Activated CD4-positive, alpha-beta T cell treated with anti-CD3 and anti-CD28 coated beads, Interleukin-2, amount 10 ng/mL, durations not matched to agents 24 days and 14 days (primary cell): ENCODE measurements around the gene SMO. TPM values are rescaled to one million over a fixed set of nuclear protein-coding genes. Genes with fewer than 3 reads are reported as not detected.
"Not testable (repeated sequence)": the region's sequence is repeated elsewhere in the genome, so short reads cannot be mapped to it uniquely, and the experiment has no call there.

Source experiments
- DNase-seq: peaks from one replicate; pipeline ENCODE4 v3.0.0; 2022
- H3K27ac Mint-ChIP-seq: one replicate; pipeline ENCODE4 v1.8.0; 2022; ENCODE audit warnings: mild to moderate bottlenecking, mixed read lengths
- H3K27me3 Mint-ChIP-seq: one replicate; pipeline ENCODE4 v1.8.0; 2022; ENCODE audit warnings: mixed read lengths
- H3K36me3 Mint-ChIP-seq: one replicate; pipeline ENCODE4 v1.8.0; 2022; ENCODE audit warnings: low read depth, mild to moderate bottlenecking, mixed read lengths
- H3K4me1 Mint-ChIP-seq: one replicate; pipeline ENCODE4 v1.8.0; 2021; ENCODE audit warnings: mixed read lengths
- H3K4me3 Mint-ChIP-seq: one replicate; pipeline ENCODE4 v1.8.0; 2022; ENCODE audit warnings: mild to moderate bottlenecking, moderate library complexity, mixed read lengths
- H3K9me3 Mint-ChIP-seq: one replicate; pipeline ENCODE4 v1.8.0; 2021; ENCODE audit warnings: mixed read lengths
- intact Hi-C: fragments of 100-400 bp; cut with micrococcal nuclease; formaldehyde crosslinking; loops from one replicate; pipeline ENCODE4 v1.15.1; 2023
- total RNA-seq: library from RNA; stranded (reverse); gene quantifications from 2 replicates; pipeline ENCODE4 v1.2.3, GENCODE V29; 2022

Gene SMO
- total RNA-seq, 1 donor from 2014 or later = 0.37 TPM

GRCh38 chr7:129209067-129209926 is 20.9 kb downstream of the SMO start:
- Mint-ChIP-seq H3K36me3 (no peaks in the 10 kb centered on the region), H3K4me1 (no peaks in the 10 kb centered on the region), H3K27ac (no peak overlapping the region), H3K27me3 (peaks cover 6% of the 10 kb centered on the region), H3K4me3 (no peak overlapping the region), H3K9me3 (no peaks in the 10 kb centered on the region)
- no peak for DNase-seq
- intact Hi-C loops = no loop called here

GRCh38 chr7:129210256-129210988 is 22.0 kb downstream of the SMO start:
- Mint-ChIP-seq H3K27ac (no peak overlapping the region), H3K36me3 (no peaks in the 10 kb centered on the region), H3K4me1 (no peaks in the 10 kb centered on the region), H3K27me3 (peaks cover 6% of the 10 kb centered on the region), H3K9me3 (no peaks in the 10 kb centered on the region), H3K4me3 (no peak overlapping the region)
- intact Hi-C loops = loop anchor here (1.0 to 10.0 kb wide), 2 partner anchors 46 to 306 kb away; no protein-coding TSS in a partner anchor
- peak; percentile 90 for DNase-seq

GRCh38 chr7:129210989-129211312 is 22.5 kb downstream of the SMO start:
- intact Hi-C loops = loop anchor here (1.0 to 10.0 kb wide), 2 partner anchors 47 to 306 kb away; no protein-coding TSS in a partner anchor
- H3K4me3 Mint-ChIP-seq = no peak overlapping the region

GRCh38 chr7:129212126-129212525 is 23.7 kb downstream of the SMO start:
- H3K4me3 Mint-ChIP-seq = no peak overlapping the region
- intact Hi-C loops = loop anchor here (10.0 kb wide), 1 partner anchor 307 kb away; no protein-coding TSS in a partner anchor
- H3K27ac Mint-ChIP-seq = no peak overlapping the region
- DNase-seq = no peak
- H3K36me3 Mint-ChIP-seq = no peaks in the 10 kb centered on the region
- no peaks in the 10 kb centered on the region for H3K4me1 Mint-ChIP-seq
- no peaks in the 10 kb centered on the region for H3K9me3 Mint-ChIP-seq
- peaks cover 6% of the 10 kb centered on the region for H3K27me3 Mint-ChIP-seq

More at GRCh38 chr7:129210989-129211312, 22.5 kb downstream of the SMO start:
- Mint-ChIP-seq H3K4me1 (no peaks in the 10 kb centered on the region), H3K27ac (no peak overlapping the region), H3K36me3 (no peaks in the 10 kb centered on the region), H3K27me3 (peaks cover 6% of the 10 kb centered on the region), H3K9me3 (no peaks in the 10 kb centered on the region)
- no peak for DNase-seq

- peaks cover 6% of the 10 kb centered on the region for H3K27me3 Mint-ChIP-seq
- H3K4me3 Mint-ChIP-seq = no peak overlapping the region
- intact Hi-C loops = loop anchor here (10.0 kb wide), 1 partner anchor 308 kb away; no protein-coding TSS in a partner anchor
- H3K4me1 Mint-ChIP-seq = no peaks in the 10 kb centered on the region
- H3K27ac Mint-ChIP-seq = no peak overlapping the region
- no peaks in the 10 kb centered on the region for H3K9me3 Mint-ChIP-seq
- no peak for DNase-seq
- no peaks in the 10 kb centered on the region for H3K36me3 Mint-ChIP-seq
Observed at GRCh38 chr7:129212596-129212995, 24.2 kb downstream of the SMO start.

- H3K4me1 Mint-ChIP-seq = peaks cover 3% of the 10 kb centered on the region
- intact Hi-C loops = loop anchor here (10.0 kb wide), 1 partner anchor 309 kb away; no protein-coding TSS in a partner anchor
- no peaks in the 10 kb centered on the region for H3K9me3 Mint-ChIP-seq
- H3K4me3 Mint-ChIP-seq = no peak overlapping the region
- H3K27me3 Mint-ChIP-seq = peaks cover 6% of the 10 kb centered on the region
- no peak for DNase-seq
- H3K36me3 Mint-ChIP-seq = no peaks in the 10 kb centered on the region
- no peak overlapping the region for H3K27ac Mint-ChIP-seq
Observed at GRCh38 chr7:129213828-129214227, 25.4 kb downstream of the SMO start.

GRCh38 chr7:129215691-129216090 is 27.3 kb downstream of the SMO start:
- not testable (repeated sequence) for H3K9me3 Mint-ChIP-seq, H3K4me1 Mint-ChIP-seq, H3K27ac Mint-ChIP-seq, H3K36me3 Mint-ChIP-seq, H3K4me3 Mint-ChIP-seq, DNase-seq, H3K27me3 Mint-ChIP-seq
- intact Hi-C loops = loop anchor here (10.0 kb wide), 1 partner anchor 311 kb away; no protein-coding TSS in a partner anchor

GRCh38 chr7:129216101-129216715 is 27.8 kb downstream of the SMO start:
- not testable (repeated sequence) for H3K27ac Mint-ChIP-seq, H3K27me3 Mint-ChIP-seq, H3K4me1 Mint-ChIP-seq, H3K9me3 Mint-ChIP-seq, H3K4me3 Mint-ChIP-seq, DNase-seq, H3K36me3 Mint-ChIP-seq
- intact Hi-C loops = loop anchor here (10.0 kb wide), 1 partner anchor 311 kb away; no protein-coding TSS in a partner anchor

GRCh38 chr7:129216821-129217416 is 28.5 kb downstream of the SMO start:
- DNase-seq, H3K4me1 Mint-ChIP-seq, H3K36me3 Mint-ChIP-seq, H3K4me3 Mint-ChIP-seq, H3K27ac Mint-ChIP-seq, H3K27me3 Mint-ChIP-seq, H3K9me3 Mint-ChIP-seq: not testable (repeated sequence)
- intact Hi-C loops = loop anchor here (10.0 kb wide), 1 partner anchor 312 kb away; no protein-coding TSS in a partner anchor

GRCh38 chr7:129218514-129219062 is 30.2 kb downstream of the SMO start:
- H3K27ac Mint-ChIP-seq = no peak overlapping the region
- no peak overlapping the region for H3K4me3 Mint-ChIP-seq
- H3K27me3 Mint-ChIP-seq = no peaks in the 10 kb centered on the region
- no peaks in the 10 kb centered on the region for H3K36me3 Mint-ChIP-seq
- no peaks in the 10 kb centered on the region for H3K9me3 Mint-ChIP-seq
- H3K4me1 Mint-ChIP-seq = peaks cover 11% of the 10 kb centered on the region
- peak; percentile 93 for DNase-seq
- intact Hi-C loops = loop anchor here (1.0 to 10.0 kb wide), 3 partner anchors 53 to 314 kb away; no protein-coding TSS in a partner anchor

GRCh38 chr7:129219166-129219565 is 30.7 kb downstream of the SMO start:
- intact Hi-C loops = loop anchor here (10.0 kb wide), 1 partner anchor 314 kb away; no protein-coding TSS in a partner anchor
- H3K4me1 Mint-ChIP-seq = peaks cover 12% of the 10 kb centered on the region
- not testable (repeated sequence) for H3K27ac Mint-ChIP-seq

GRCh38 chr7:129222064-129222463 is 33.6 kb downstream of the SMO start:
- Mint-ChIP-seq H3K36me3 (no peaks in the 10 kb centered on the region), H3K27me3 (no peaks in the 10 kb centered on the region), H3K4me3 (peak overlapping the region; percentile 43), H3K9me3 (no peaks in the 10 kb centered on the region), H3K4me1 (peaks cover 26% of the 10 kb centered on the region), H3K27ac (peak overlapping the region; percentile 29)
- DNase-seq = peak; percentile 64
- intact Hi-C loops = loop anchor here (10.0 kb wide), 1 partner anchor 877 kb away; the partner anchor contains the start of gene RBM28

More at GRCh38 chr7:129219166-129219565, 30.7 kb downstream of the SMO start:
- H3K9me3 Mint-ChIP-seq, DNase-seq, H3K4me3 Mint-ChIP-seq, H3K36me3 Mint-ChIP-seq, H3K27me3 Mint-ChIP-seq: not testable (repeated sequence)
